ENCODE data around the gene BLACAT1. TPM values are rescaled to one million over a fixed set of nuclear protein-coding genes. Genes with fewer than 3 reads are reported as not detected.
A peak's percentile ranks its signal among the peaks of the same experiment; 100 is the strongest.

Gene BLACAT1
- total and polyA plus RNA-seq, 2 of the 8 experiments (the other 6 are each of a cell fraction or from before 2014, with no cell fraction given) = 3.5 to 10.5 TPM

DNA sequence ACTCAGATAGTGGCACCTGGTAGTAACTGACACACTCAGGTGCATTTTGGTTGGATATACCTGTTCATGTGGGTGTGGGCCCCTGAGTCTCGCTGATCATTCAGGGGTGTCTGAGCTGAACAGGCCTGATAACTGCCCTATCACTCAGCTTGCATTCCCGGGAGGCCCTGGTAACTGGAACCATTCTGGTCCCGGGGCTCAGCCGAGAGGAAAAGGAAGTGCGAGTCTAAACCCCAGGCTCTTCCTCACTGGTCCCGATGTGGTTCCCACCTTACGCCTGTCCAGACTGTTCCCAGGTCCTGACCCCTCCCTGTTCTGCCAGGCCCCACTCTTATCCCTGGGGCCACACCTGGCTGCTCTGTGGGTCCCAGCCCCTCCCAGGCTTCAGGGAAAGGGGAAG lies 36.9 kb upstream of the BLACAT1 start:
- H3K9ac ChIP-seq (replicated peaks in 1 of 4; ENCODE audit: extremely low read depth in 1 of 4, low read depth in 3 of 4, low read length in 3 of 4) = no peak overlapping the region
- ChIA-PET POLR2A (ENCODE audit: partially characterized antibody) (interaction anchor here (0.7 to 6.1 kb wide), 8 partner anchors 9 to 31 kb away, joined by 3 to 22 read pairs (median 6); partner anchors contain the start of gene CDK18), CTCF (ENCODE audit: partially characterized antibody) (interaction anchor here (0.6 to 47.3 kb wide), 14 partner anchors 7 to 686 kb away, joined by 3 to 1626 read pairs (median 4); partner anchors contain the start of genes BLACAT1, CDK18 and LEMD1)
- H4K5ac ChIP-seq (ENCODE audit: insufficient read length, low read depth, low read length) = no peak overlapping the region
- H3K79me2 ChIP-seq (ENCODE audit: control insufficient read depth in 1 of 2, insufficient read depth in 2 of 2, low read length in 2 of 2) = no peaks in the 10 kb centered on the region
- 84% methylated on average over 7 of the region's 7 CpGs; no CpG with 5 or more reads in 1 of the 2 experiments for WGBS, 2 experiments (ENCODE audit: extremely low coverage in 1 of 2, insufficient coverage in 1 of 2, insufficient read length in 1 of 2, insufficient replicate concordance in 2 of 2, low coverage in 1 of 2, low lambda C conversion rate in 2 of 2, missing lambda C conversion rate in 1 of 2)
- DNase-seq (ENCODE audit: low read depth in 1 of 2, low spot score in 2 of 2) (no peak), FAIRE-seq (no peak)
- H4K91ac ChIP-seq (replicated peaks; ENCODE audit: insufficient read length, low read length) = peak overlapping the region; percentile 6
- no peak overlapping the region for H2BK5ac ChIP-seq (ENCODE audit: low read depth, low read length)
- H3K4me3 ChIP-seq (ENCODE audit: extremely low read depth in 1 of 4, insufficient read depth in 2 of 4, low read depth in 3 of 4, low read length in 4 of 4) = no peak overlapping the region
- peak overlapping the region; percentile 30; the same call in 1 of the 2 replicates for H2BK12ac ChIP-seq (ENCODE audit: low read depth, low read length)
- H3K18ac ChIP-seq (ENCODE audit: extremely low read depth, low read length) = no peak overlapping the region
- 0 out of 2 replicates have a peak overlapping the region, but pooled peaks have one; percentile 72 for H2BK20ac ChIP-seq (ENCODE audit: low read length)
- H3K4me1 ChIP-seq (replicated peaks in 1 of 4; ENCODE audit: control insufficient read depth in 3 of 4, insufficient read depth in 4 of 4, low read length in 3 of 4) = peaks cover 10 to 23% (median 16%) of the 10 kb centered on the region in 4 experiments
- H3K14ac ChIP-seq (ENCODE audit: insufficient read length) = no peak overlapping the region
- peak overlapping the region; percentile 12; the same call in 1 of the 2 replicates for H2BK15ac ChIP-seq (ENCODE audit: low read length)
- no peak overlapping the region for H3K4ac ChIP-seq (replicated peaks; ENCODE audit: insufficient read length, low read depth, low read length)
- H3K23ac ChIP-seq (ENCODE audit: insufficient read length) = no peak overlapping the region
- no peak overlapping the region for H2BK120ac ChIP-seq (replicated peaks; ENCODE audit: low read depth, low read length)
- no peak overlapping the region for H2AK5ac ChIP-seq (ENCODE audit: low read depth, low read length)
- no peak overlapping the region for H3K56ac ChIP-seq (replicated peaks; ENCODE audit: insufficient read length, low read depth, low read length)
- H3K23me2 ChIP-seq (ENCODE audit: low read depth, low read length) = no peaks in the 10 kb centered on the region
- no peaks in the 10 kb centered on the region for H3K36me3 ChIP-seq (ENCODE audit: control insufficient read depth in 2 of 4, insufficient read depth in 4 of 4, low read length in 3 of 4)
- no peaks in the 10 kb centered on the region for H3K79me1 ChIP-seq (ENCODE audit: low read depth, low read length)
- H4K8ac ChIP-seq (ENCODE audit: extremely low read depth, insufficient read depth, low read length) = no peak overlapping the region
- H3K9me3 ChIP-seq (ENCODE audit: insufficient read depth in 2 of 2, low read depth in 1 of 2, low read length in 1 of 2) = no peaks in the 10 kb centered on the region
- no peaks in the 10 kb centered on the region for H4K20me1 ChIP-seq (replicated peaks in 1 of 2; ENCODE audit: control insufficient read depth in 1 of 2, insufficient read depth in 2 of 2, low read length in 2 of 2)
- H2AFZ ChIP-seq (ENCODE audit: low read length) = no peak overlapping the region
- H3K27me3 ChIP-seq (replicated peaks in 1 of 4; ENCODE audit: control insufficient read depth in 3 of 4, extremely low read depth in 1 of 4, insufficient read depth in 3 of 4, low read length in 3 of 4) = no peaks in the 10 kb centered on the region
- no peak overlapping the region for H3K27ac ChIP-seq (ENCODE audit: low read depth, low read length)
- no peak overlapping the region for H3K4me2 ChIP-seq (ENCODE audit: insufficient read depth in 1 of 2, low read depth in 2 of 2, low read length in 2 of 2)
- no peak for TF ChIP-seq JUND (IDR thresholded peaks at IDR 0.05; ENCODE audit: low read length)
- TF ChIP-seq MAFK (IDR thresholded peaks at IDR 0.05; ENCODE audit: low read depth, low read length) = no peak
- TF ChIP-seq ASH2L (IDR thresholded peaks at IDR 0.05; ENCODE audit: low read length) = no peak
- no peak for TF ChIP-seq RBBP5 (IDR thresholded peaks at IDR 0.05; ENCODE audit: borderline replicate concordance, low read depth, low read length)
- no peak for TF ChIP-seq HDAC6 (IDR thresholded peaks at IDR 0.05; ENCODE audit: low read depth, low read length)
- TF ChIP-seq SP1 (IDR thresholded peaks at IDR 0.05; ENCODE audit: low read depth, low read length) = no peak
- no peak for TF ChIP-seq SUZ12 (IDR thresholded peaks at IDR 0.05; ENCODE audit: low read length)
- no peak for TF ChIP-seq TCF12 (IDR thresholded peaks at IDR 0.05; ENCODE audit: low read depth, low read length)
- TF ChIP-seq EZH2 (IDR thresholded peaks at IDR 0.05; ENCODE audit: low read depth, low read length, severe bottlenecking) = no peak
- no peak for TF ChIP-seq SRF (IDR thresholded peaks at IDR 0.05; ENCODE audit: low read depth, low read length)
- TF ChIP-seq TAF1 (IDR thresholded peaks at IDR 0.05; ENCODE audit: low read depth, low read length) = no peak
- no peak for TF ChIP-seq CEBPB (IDR thresholded peaks at IDR 0.05; ENCODE audit: low read depth, low read length)
- no peak for TF ChIP-seq TBP (IDR thresholded peaks at IDR 0.05; ENCODE audit: low read depth, low read length)
